ENCODE results near the gene IGLL1.
"Not testable (repeated sequence)": the region's sequence is repeated elsewhere in the genome, so short reads cannot be mapped to it uniquely, and the experiment has no call there.

Gene IGLL1

GRCh38 chr22:23561025-23561510 lies 19.0 kb downstream of the IGLL1 start:
- not testable (repeated sequence) for FAIRE-seq

- not testable (repeated sequence) for FAIRE-seq
Measured at GRCh38 chr22:23560215-23560614, 19.9 kb downstream of the IGLL1 start.

GRCh38 chr22:23557467-23557866 lies 22.6 kb downstream of the IGLL1 start:
- no peak for FAIRE-seq

GRCh38 chr22:23557036-23557435 lies 23.1 kb downstream of the IGLL1 start:
- FAIRE-seq = no peak

- FAIRE-seq = no peak
Measured at GRCh38 chr22:23556026-23556620, 24.0 kb downstream of the IGLL1 start.

- no peak for FAIRE-seq
Measured at GRCh38 chr22:23555118-23555517, 25.0 kb downstream of the IGLL1 start.

GRCh38 chr22:23553924-23554870 lies 25.9 kb downstream of the IGLL1 start:
- no peak for FAIRE-seq

GRCh38 chr22:23553438-23553837 lies 26.7 kb downstream of the IGLL1 start:
- no peak for FAIRE-seq

GRCh38 chr22:23552573-23552972 lies 27.5 kb downstream of the IGLL1 start:
- no peak for FAIRE-seq

- FAIRE-seq = no peak
Measured at GRCh38 chr22:23551385-23551784, 28.7 kb downstream of the IGLL1 start.

- FAIRE-seq = no peak
Measured at GRCh38 chr22:23550049-23550650, 29.9 kb downstream of the IGLL1 start.

- no peak for FAIRE-seq
Measured at GRCh38 chr22:23549198-23549595, 30.9 kb downstream of the IGLL1 start.

GRCh38 chr22:23548501-23549197 lies 31.4 kb downstream of the IGLL1 start:
- FAIRE-seq = no peak

- FAIRE-seq = no peak
Measured at GRCh38 chr22:23547818-23548500, 32.1 kb downstream of the IGLL1 start.

- not testable (repeated sequence) for FAIRE-seq
Measured at GRCh38 chr22:23547382-23547781, 32.7 kb downstream of the IGLL1 start.

GRCh38 chr22:23544852-23545251 lies 35.2 kb downstream of the IGLL1 start:
- no peak for FAIRE-seq

GRCh38 chr22:23543506-23544000 lies 36.5 kb downstream of the IGLL1 start:
- not testable (repeated sequence) for FAIRE-seq

GRCh38 chr22:23542933-23543332 lies 37.2 kb downstream of the IGLL1 start:
- FAIRE-seq = no peak

GRCh38 chr22:23542391-23542790 lies 37.7 kb downstream of the IGLL1 start:
- FAIRE-seq = not testable (repeated sequence)

GRCh38 chr22:23541849-23542281 lies 38.2 kb downstream of the IGLL1 start:
- FAIRE-seq = not testable (repeated sequence)

GRCh38 chr22:23540837-23541236 lies 39.3 kb downstream of the IGLL1 start:
- not testable (repeated sequence) for FAIRE-seq

- FAIRE-seq = not testable (repeated sequence)
Measured at GRCh38 chr22:23539839-23540198, 40.3 kb downstream of the IGLL1 start.
